ENCODE measurements around the gene NDUFA13. TPM values are rescaled to one million over a fixed set of nuclear protein-coding genes. Genes with fewer than 3 reads are reported as not detected.
A peak's percentile ranks its signal among the peaks of the same experiment; 100 is the strongest.

NDUFA13 gene
- total RNA-seq, 1 experiment from 2014 or later, result 489 TPM

GRCh38 chr19:19487950-19488874 is 27.8 kb upstream of the NDUFA13 start:
- no peaks in the 10 kb centered on the region for H3K27me3 Mint-ChIP-seq (ENCODE audit: low read depth)
- H3K23ac ChIP-seq (ENCODE audit: insufficient read length, low read depth, low read length), result no peak overlapping the region
- peak overlapping the region; percentile 2 for H3K27ac ChIP-seq (ENCODE audit: insufficient read length, low read depth, low read length)
- H3K9me3 ChIP-seq (ENCODE audit: control insufficient read depth, low read depth, low read length), result no peaks in the 10 kb centered on the region
- H3K23me2 ChIP-seq (ENCODE audit: insufficient read length, low read depth, low read length, poor library complexity, severe bottlenecking), result no peaks in the 10 kb centered on the region
- H3K4me3 Mint-ChIP-seq, result peak overlapping the region; percentile 17 to 29; a peak in 2 of 5 replicates
- no peak overlapping the region for H3K9ac ChIP-seq (ENCODE audit: extremely low read depth, insufficient read length, low read length)
- H3K4me1 Mint-ChIP-seq, result peaks cover 47 to 49% of the 10 kb centered on the region in 2 experiments
- no peak overlapping the region for H4K5ac ChIP-seq (ENCODE audit: insufficient read length, low read depth, low read length)
- no peak overlapping the region for H4K91ac ChIP-seq (ENCODE audit: insufficient read length, low read depth, low read length)
- H3K27ac Mint-ChIP-seq, result peak overlapping the region; percentile 96 to 99 (median 98)
- H2BK5ac ChIP-seq (ENCODE audit: insufficient read length, low read length), result no peak overlapping the region
- H3K79me1 ChIP-seq (ENCODE audit: insufficient read depth, low read depth, low read length, poor library complexity, severe bottlenecking), result no peaks in the 10 kb centered on the region
- no peaks in the 10 kb centered on the region for H4K20me1 ChIP-seq (ENCODE audit: control insufficient read depth, insufficient read depth, insufficient read length)
- H2AFZ ChIP-seq (ENCODE audit: low read length), result no peak overlapping the region
- peaks cover 11 to 33% (median 28%) of the 10 kb centered on the region in 3 experiments; a peak in 6 of 7 replicates for H3K36me3 Mint-ChIP-seq (ENCODE audit: insufficient read depth in 1 of 3, low read depth in 3 of 3)
- H3T11ph ChIP-seq (ENCODE audit: low read length), result no peak overlapping the region
- no peaks in the 10 kb centered on the region for H3K27me3 ChIP-seq (ENCODE audit: insufficient read depth, low read length)
- H2BK120ac ChIP-seq (ENCODE audit: low read depth, low read length, poor library complexity, severe bottlenecking), result no peak overlapping the region
- TF ChIP-seq CTCF (conservative IDR thresholded peaks at IDR 0.05), result no peak
- peaks cover 9% of the 10 kb centered on the region; the same call in 1 of the 2 replicates for H3K4me1 ChIP-seq (ENCODE audit: insufficient read depth, low read length)
- no peak overlapping the region for H3K4ac ChIP-seq (ENCODE audit: low read depth, low read length)
- WGBS (ENCODE audit: extremely low coverage, insufficient read length, low lambda C conversion rate), result no CpG with 5 or more reads among the region's 20 CpGs
- no peak overlapping the region for H4K8ac ChIP-seq (replicated peaks; ENCODE audit: insufficient read length, low read depth, low read length)
- peak overlapping the region; percentile 11; the same call in 1 of the 2 replicates for H3K14ac ChIP-seq (ENCODE audit: insufficient read depth, low read length)
- H3K9me3 Mint-ChIP-seq, result no peaks in the 10 kb centered on the region
- H3K56ac ChIP-seq (ENCODE audit: insufficient read length, low read depth, low read length), result no peak overlapping the region
- no peak overlapping the region for H2BK20ac ChIP-seq (ENCODE audit: low read depth, low read length, poor library complexity, severe bottlenecking)
- no peak overlapping the region for H2BK15ac ChIP-seq (ENCODE audit: low read depth, low read length)
- H3K18ac ChIP-seq (ENCODE audit: insufficient read length, low read depth, low read length), result peak overlapping the region; percentile 75
- no peak overlapping the region for H2AK5ac ChIP-seq (ENCODE audit: insufficient read length, low read length)
- peaks cover 4% of the 10 kb centered on the region; the same call in 1 of the 2 replicates for H3K79me2 ChIP-seq (ENCODE audit: insufficient read depth, low read length)
- no peak for DNase-seq
- H3K4me2 ChIP-seq (ENCODE audit: insufficient read depth, insufficient read length, low read length), result no peak overlapping the region
- no peak overlapping the region for H2BK12ac ChIP-seq (ENCODE audit: insufficient read length, low read depth, low read length)

All from H9 (cell line).